Measurements from ENCODE around the gene SAMHD1. TPM values are rescaled to one million over a fixed set of nuclear protein-coding genes. Genes with fewer than 3 reads are reported as not detected.

SAMHD1 gene
- total and polyA plus RNA-seq, 2 of the 13 experiments (the other 11 are each of a cell fraction or from before 2014, with no cell fraction given): 16.9 to 43.5 TPM

DNA sequence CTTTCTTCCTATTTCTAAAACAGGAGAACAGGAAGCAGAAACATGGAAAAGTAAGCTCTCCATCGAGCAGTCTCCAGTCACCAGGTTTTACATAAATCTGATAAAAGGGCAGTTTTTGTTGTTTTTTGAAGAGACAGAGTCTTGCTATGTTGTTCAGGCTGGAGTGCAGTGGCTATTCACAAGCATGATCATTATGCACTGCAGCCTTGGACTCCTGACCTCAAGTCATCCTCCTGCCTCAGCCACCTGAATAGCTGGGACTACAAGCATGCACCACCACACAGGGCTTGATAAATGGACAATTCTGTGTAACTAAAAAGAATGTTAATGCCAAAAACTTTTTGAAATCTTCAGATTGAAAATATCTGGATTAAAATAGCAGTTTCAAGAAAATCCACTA lies 23.8 kb downstream of the SAMHD1 start (continued):
- TF ChIP-seq ZNF180 (CRISPR knock-in tag; IDR thresholded peaks at IDR 0.05; ENCODE audit: borderline replicate concordance, low read depth) (no peak), MYC (CRISPR knock-in tag; IDR thresholded peaks at IDR 0.05; ENCODE audit: borderline replicate concordance) (no peak), FOXA1 (IDR thresholded peaks at IDR 0.05) (no peak), FOXA1 (CRISPR knock-in tag; IDR thresholded peaks at IDR 0.05) (no peak; the same call in 1 of the 2 replicates), NFKB2 (CRISPR knock-in tag; IDR thresholded peaks at IDR 0.05; ENCODE audit: borderline replicate concordance) (no peak), NCOA1 (CRISPR knock-in tag; IDR thresholded peaks at IDR 0.05) (no peak), YEATS4 (CRISPR knock-in tag; IDR thresholded peaks at IDR 0.05; ENCODE audit: borderline replicate concordance) (no peak), ZNF484 (CRISPR knock-in tag; IDR thresholded peaks at IDR 0.05; ENCODE audit: borderline replicate concordance, low read depth) (no peak), ZNF274 (CRISPR knock-in tag; IDR thresholded peaks at IDR 0.05) (no peak; the same call in 1 of the 2 replicates), NFRKB (IDR thresholded peaks at IDR 0.05) (no peak), SUZ12 (IDR thresholded peaks at IDR 0.05; ENCODE audit: low read depth, low read length) (no peak), ZFP36 (IDR thresholded peaks at IDR 0.05; ENCODE audit: borderline replicate concordance, low read depth, low read length, partially characterized antibody) (no peak), KDM3A (CRISPR knock-in tag; IDR thresholded peaks at IDR 0.05; ENCODE audit: low read depth) (no peak), KLF13 (CRISPR knock-in tag; IDR thresholded peaks at IDR 0.05) (no peak), SMARCE1 (IDR thresholded peaks at IDR 0.05; ENCODE audit: borderline replicate concordance) (no peak), SRF (IDR thresholded peaks at IDR 0.05; ENCODE audit: low read depth, low read length) (no peak), REPIN1 (CRISPR knock-in tag; IDR thresholded peaks at IDR 0.05; ENCODE audit: borderline replicate concordance, low read depth) (peak; percentile 71; the same call in 1 of the 2 replicates)
- TF ChIP-seq, protein P1, sequence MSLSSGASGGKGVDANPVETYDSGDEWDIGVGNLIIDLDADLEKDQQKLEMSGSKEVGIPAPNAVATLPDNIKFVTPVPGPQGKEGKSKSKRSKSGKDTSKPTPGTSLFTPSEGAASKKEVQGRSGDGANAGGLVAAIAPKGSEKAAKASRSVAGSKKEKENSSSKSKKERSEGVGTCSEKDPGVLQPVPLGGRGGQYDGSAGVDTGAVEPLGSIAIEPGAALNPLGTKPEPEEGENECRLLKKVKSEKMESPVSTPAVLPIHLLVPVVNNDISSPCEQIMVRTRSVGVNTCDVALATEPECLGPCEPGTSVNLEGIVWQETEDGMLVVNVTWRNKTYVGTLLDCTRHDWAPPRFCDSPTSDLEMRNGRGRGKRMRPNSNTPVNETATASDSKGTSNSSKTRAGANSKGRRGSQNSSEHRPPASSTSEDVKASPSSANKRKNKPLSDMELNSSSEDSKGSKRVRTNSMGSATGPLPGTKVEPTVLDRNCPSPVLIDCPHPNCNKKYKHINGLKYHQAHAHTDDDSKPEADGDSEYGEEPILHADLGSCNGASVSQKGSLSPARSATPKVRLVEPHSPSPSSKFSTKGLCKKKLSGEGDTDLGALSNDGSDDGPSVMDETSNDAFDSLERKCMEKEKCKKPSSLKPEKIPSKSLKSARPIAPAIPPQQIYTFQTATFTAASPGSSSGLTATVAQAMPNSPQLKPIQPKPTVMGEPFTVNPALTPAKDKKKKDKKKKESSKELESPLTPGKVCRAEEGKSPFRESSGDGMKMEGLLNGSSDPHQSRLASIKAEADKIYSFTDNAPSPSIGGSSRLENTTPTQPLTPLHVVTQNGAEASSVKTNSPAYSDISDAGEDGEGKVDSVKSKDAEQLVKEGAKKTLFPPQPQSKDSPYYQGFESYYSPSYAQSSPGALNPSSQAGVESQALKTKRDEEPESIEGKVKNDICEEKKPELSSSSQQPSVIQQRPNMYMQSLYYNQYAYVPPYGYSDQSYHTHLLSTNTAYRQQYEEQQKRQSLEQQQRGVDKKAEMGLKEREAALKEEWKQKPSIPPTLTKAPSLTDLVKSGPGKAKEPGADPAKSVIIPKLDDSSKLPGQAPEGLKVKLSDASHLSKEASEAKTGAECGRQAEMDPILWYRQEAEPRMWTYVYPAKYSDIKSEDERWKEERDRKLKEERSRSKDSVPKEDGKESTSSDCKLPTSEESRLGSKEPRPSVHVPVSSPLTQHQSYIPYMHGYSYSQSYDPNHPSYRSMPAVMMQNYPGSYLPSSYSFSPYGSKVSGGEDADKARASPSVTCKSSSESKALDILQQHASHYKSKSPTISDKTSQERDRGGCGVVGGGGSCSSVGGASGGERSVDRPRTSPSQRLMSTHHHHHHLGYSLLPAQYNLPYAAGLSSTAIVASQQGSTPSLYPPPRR (CRISPR knock-in tag; IDR thresholded peaks at IDR 0.05; ENCODE audit: borderline replicate concordance): peak; percentile 56; the same call in 1 of the 2 replicates
- TF ChIP-seq, protein P2, sequence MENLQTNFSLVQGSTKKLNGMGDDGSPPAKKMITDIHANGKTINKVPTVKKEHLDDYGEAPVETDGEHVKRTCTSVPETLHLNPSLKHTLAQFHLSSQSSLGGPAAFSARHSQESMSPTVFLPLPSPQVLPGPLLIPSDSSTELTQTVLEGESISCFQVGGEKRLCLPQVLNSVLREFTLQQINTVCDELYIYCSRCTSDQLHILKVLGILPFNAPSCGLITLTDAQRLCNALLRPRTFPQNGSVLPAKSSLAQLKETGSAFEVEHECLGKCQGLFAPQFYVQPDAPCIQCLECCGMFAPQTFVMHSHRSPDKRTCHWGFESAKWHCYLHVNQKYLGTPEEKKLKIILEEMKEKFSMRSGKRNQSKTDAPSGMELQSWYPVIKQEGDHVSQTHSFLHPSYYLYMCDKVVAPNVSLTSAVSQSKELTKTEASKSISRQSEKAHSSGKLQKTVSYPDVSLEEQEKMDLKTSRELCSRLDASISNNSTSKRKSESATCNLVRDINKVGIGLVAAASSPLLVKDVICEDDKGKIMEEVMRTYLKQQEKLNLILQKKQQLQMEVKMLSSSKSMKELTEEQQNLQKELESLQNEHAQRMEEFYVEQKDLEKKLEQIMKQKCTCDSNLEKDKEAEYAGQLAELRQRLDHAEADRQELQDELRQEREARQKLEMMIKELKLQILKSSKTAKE (CRISPR knock-in tag; IDR thresholded peaks at IDR 0.05; ENCODE audit: borderline replicate concordance): no peak
- TF ChIP-seq, protein P3, sequence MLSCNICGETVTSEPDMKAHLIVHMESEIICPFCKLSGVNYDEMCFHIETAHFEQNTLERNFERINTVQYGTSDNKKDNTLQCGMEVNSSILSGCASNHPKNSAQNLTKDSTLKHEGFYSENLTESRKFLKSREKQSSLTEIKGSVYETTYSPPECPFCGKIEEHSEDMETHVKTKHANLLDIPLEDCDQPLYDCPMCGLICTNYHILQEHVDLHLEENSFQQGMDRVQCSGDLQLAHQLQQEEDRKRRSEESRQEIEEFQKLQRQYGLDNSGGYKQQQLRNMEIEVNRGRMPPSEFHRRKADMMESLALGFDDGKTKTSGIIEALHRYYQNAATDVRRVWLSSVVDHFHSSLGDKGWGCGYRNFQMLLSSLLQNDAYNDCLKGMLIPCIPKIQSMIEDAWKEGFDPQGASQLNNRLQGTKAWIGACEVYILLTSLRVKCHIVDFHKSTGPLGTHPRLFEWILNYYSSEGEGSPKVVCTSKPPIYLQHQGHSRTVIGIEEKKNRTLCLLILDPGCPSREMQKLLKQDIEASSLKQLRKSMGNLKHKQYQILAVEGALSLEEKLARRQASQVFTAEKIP (CRISPR knock-in tag; IDR thresholded peaks at IDR 0.05; ENCODE audit: borderline replicate concordance): no peak
